Caki2 (cell line): ENCODE data around the gene TIMM22. TPM values are rescaled to one million over a fixed set of nuclear protein-coding genes. Genes with fewer than 3 reads are reported as not detected.

ENCODE experiments used
- DNase-seq: peaks from one replicate; pipeline ENCODE4 v3.0.0-alpha.2; 2015; ENCODE audit warnings: low read depth
- in situ Hi-C: cut with HindIII; loops from 2 replicates; pipeline ENCODE4 v1.10.0; 2016; ENCODE audit warnings: low sequenced_read_pairs, low pct_unique_long_range_greater_than_20kb, mixed read lengths
- total RNA-seq: library from RNA; depleted of rRNA; stranded (reverse); fragments of >200 nt; shearing (Covaris generic); gene quantifications from 2 replicates; pipeline ENCODE4 v1.2.3, GENCODE V29; 2014; ENCODE audit warnings: low replicate concordance

Gene TIMM22
- total RNA-seq, 1 experiment from 2014 or later, result 19.8 TPM

- in situ Hi-C loops, result no loop called here
- no peak for DNase-seq
Measured at GRCh38 chr17:1029922-1030644, 33.2 kb downstream of the TIMM22 start.

- in situ Hi-C loops, result no loop called here
- DNase-seq, result no peak
Measured at GRCh38 chr17:1030684-1031532, 34.0 kb downstream of the TIMM22 start.

DNA sequence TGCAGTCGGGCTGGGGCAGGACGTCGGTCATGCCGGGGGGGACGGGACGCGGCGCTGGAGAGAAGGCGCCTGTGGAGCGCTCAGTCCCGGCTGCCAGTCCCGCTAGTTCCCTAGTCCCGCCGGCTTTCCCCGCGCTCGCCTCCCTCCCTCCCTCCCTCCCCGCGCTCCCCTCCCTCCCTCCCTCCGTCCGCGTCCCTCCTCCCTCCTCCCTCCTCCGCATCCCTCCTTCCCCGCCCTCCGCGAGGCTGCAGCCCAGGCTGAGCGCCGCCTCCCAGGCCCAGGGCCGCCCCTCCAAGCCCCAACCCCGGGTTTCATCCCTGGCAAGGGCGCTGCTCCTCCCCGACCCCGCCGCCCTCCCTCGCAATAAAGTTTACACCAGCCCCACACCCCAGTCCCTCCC lies 34.8 kb downstream of the TIMM22 start:
- DNase-seq, result no peak
- in situ Hi-C loops, result no loop called here

- DNase-seq, result no peak
- in situ Hi-C loops, result no loop called here
Measured at GRCh38 chr17:1032391-1032790, 35.5 kb downstream of the TIMM22 start.

DNA sequence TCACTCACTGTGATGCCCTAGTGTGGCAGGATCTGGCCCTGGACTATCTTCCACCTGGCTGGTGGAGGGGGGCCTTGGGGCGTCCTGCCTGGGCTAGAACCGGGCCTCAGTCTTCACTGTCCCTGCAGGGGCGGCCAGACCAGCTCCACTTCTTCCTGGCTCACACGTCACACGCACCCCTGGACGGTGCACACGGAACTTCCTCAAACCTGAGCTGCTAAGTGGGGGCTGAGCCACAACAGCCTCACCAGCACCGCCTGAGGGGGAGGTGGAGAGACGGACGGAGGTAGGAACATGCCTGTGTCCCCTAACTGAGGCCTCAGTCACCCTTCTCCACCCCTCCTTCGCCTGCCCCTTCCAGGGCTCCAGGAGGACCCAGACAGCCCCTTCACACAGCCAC lies 36.6 kb downstream of the TIMM22 start:
- DNase-seq, result no peak
- in situ Hi-C loops, result no loop called here

DNA sequence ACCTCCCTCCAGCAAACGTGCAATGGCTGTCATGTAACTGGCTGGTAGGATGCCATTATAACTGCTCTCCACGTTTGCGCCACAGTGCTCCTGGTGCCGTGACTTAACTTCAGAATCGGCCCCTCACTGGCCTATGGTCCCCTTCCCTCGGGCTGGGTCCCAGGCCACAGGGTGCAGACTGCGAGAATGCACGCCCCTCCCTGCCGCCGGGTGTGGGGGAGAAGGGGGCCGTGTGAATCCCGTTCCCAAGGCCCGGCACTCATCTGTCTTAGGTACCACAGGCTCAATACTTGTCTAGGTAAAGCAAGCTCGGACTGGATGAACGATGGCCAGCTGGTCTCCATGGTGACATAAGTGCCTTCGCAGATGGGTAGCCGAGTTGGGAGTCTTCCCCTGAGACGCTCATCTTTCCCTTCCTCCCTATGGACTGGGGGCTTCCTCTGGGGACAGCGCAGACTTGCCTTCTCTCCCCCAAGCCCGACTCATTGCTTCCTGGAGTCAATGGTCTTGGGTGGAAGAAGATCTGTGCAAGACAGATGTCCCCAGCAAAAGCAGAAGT lies 37.8 kb downstream of the TIMM22 start:
- in situ Hi-C loops, result no loop called here

DNA sequence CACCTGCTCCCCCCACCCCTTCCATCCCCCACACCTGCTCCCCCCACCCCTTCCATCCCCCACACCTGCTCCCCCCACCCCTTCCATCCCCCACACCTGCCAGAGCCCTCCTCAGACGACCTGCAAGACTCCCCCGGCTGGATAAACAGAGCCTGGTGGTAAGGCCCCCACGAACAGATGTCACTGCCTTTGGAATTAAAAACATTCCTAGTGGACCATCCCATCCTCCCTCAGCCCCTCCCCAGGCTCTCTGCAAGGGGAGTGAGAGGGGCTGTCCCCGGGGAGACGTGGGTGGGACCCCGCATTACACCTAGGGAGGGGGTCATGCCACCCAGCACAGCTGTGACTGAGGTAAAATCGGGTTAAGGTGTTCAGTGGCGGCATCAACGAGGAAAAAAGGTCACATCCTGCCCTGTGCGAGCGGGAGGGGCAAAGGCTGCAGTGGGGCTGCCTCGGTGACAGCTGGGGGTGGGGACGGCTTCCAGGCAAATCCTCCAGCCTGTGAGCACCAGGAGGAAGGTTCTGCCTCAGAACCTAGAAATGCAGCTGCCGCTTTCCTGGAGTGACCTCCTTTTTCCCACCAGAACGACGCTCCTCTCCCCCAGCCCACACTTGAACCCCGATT lies 38.7 kb downstream of the TIMM22 start:
- in situ Hi-C loops, result no loop called here
- DNase-seq, result no peak

More for the DNA sequence above, 37.8 kb downstream of the TIMM22 start:
- DNase-seq, result no peak

GRCh38 chr17:1036171-1036844 lies 39.4 kb downstream of the TIMM22 start:
- in situ Hi-C loops, result no loop called here
- no peak for DNase-seq

DNA sequence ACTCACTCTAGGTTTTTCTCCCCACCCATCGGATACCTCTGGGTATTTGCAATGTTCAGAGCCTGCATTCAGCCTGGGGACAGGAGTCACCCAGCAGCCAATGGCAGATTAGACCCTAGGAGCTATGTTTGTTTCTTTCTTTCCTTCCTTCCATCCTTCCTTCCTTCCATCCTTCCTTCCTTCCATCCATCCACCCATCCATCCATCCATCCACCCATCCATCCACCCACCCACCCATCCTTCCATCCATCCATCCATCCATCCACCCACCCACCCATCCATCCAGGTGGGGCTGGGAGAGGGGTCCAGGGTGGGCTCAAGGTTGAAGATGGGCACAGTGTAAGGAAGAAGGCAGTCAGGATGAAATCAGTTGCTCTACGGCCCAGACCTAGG lies 39.9 kb downstream of the TIMM22 start:
- in situ Hi-C loops, result no loop called here
- DNase-seq, result no peak

DNA sequence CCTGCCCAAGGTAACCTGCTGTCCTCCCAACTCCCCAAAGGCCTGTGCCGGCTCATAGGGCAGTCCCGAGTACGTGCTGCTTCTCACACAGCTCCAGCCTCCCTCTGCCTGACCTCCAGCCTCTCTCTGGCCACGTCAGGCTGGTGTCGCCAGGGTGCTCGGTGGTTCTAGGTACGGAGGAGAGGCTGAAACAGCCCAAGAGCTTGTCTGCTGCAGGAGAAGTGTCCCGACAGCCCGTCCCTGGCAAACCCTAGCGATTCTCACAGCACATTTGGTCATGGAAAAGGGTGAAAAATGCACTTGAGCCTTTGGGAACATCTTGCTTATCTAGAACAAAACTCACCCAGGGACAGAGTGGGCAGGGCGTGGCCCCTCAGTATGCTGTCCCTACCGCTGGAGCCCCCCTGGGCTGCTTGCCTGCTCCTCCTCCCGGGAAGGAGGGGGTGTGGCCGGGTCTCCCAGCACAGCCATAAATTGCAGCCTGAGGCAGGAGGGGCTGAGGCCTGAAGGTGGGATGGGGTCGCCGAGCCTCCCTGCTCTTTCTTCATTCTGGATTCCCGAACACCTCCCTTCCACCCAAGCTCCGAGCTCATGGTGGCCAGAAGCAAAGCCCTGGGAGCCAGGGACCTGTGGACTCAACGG lies 40.4 kb downstream of the TIMM22 start:
- DNase-seq, result no peak
- in situ Hi-C loops, result no loop called here

DNA sequence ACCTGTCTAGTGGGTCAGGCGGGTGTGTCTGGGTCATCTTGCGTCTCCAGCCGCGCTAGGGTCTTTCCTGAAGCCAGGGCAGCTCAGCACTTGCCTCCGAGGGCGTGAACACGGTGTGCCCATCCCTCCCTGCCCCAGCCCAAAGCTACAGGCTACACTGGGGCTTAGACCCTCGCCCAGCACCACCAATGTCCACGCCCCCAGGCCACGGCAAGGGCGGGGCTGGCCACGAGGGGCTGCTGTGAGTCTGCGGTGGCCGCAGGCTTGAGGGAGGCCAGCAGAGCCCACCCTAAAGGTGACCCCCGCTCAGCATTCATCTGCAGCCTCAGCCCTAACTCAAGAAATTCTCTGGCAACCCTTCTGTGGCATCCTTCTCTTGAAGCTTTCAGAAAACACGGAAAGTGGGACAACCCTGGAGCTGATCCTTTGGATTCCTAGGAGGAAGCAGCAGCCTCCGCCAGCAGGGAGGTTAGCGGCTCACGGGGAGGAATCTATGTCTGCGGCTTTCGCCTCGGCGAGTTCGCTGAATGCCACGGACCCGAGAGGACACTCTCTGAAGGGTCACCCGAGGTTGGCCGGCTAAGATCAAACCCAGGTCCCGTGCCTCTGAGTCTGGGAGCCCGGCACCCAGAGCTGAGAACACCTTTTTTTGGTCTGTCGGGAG lies 41.7 kb downstream of the TIMM22 start:
- DNase-seq, result no peak
- in situ Hi-C loops, result no loop called here

- in situ Hi-C loops, result no loop called here
- no peak for DNase-seq
Measured at GRCh38 chr17:1039123-1039507, 42.2 kb downstream of the TIMM22 start.

- no peak for DNase-seq
- in situ Hi-C loops, result no loop called here
Measured at GRCh38 chr17:1039511-1040215, 42.7 kb downstream of the TIMM22 start.

GRCh38 chr17:1040216-1040600 lies 43.3 kb downstream of the TIMM22 start:
- no peak for DNase-seq
- in situ Hi-C loops, result no loop called here

DNA sequence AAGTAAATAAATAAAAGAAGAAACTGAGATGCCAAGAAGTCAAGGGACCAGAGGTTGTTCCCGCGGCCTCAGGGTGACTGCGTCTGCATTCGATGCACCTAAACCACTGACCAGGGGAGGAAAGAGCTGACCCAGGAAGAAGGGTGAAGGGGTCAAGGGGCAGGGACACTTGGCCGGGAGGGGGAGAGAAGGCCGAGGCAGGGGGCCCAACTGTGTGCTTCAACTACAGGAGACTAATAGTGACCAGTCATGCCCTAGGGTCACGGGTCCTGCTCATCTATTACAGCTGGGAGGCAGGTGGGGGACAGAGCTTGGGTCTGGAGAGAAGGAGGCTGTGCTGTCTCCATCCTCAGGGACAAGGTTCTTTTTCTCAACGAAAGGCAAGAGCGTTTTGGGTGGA lies 44.8 kb downstream of the TIMM22 start:
- in situ Hi-C loops, result no loop called here
- DNase-seq, result no peak

GRCh38 chr17:1042486-1042885 lies 45.6 kb downstream of the TIMM22 start:
- in situ Hi-C loops, result no loop called here
- DNase-seq, result no peak

- in situ Hi-C loops, result no loop called here
- no peak for DNase-seq
Measured at GRCh38 chr17:1043601-1044251, 46.8 kb downstream of the TIMM22 start.
